Right renal cortex interstitium (tissue), 3 donors: ENCODE measurements around the gene DTNBP1. TPM values are rescaled to one million over a fixed set of nuclear protein-coding genes. Genes with fewer than 3 reads are reported as not detected.
"Not testable (repeated sequence)": the region's sequence is repeated elsewhere in the genome, so short reads cannot be mapped to it uniquely, and the experiment has no call there.

ENCODE experiments used
- DNase-seq, 3 donors: peaks; one replicate each; pipeline ENCODE4 v3.0.0-alpha.2; 2013; ENCODE audit warnings: low read depth in 3 of 3, low spot score in 2 of 3
- polyA plus RNA-seq, 3 donors: library from polyadenylated mRNA; unstranded; fragments of 120-200 nt; gene quantifications; one replicate each; pipeline ENCODE4 v1.2.1, GENCODE V29; 2013; ENCODE audit not compliant: insufficient read length in 3 of 3

The DTNBP1 gene
- polyA plus RNA-seq, 3 donors: 25.9 to 28.5 (median 26.7) TPM

DNA sequence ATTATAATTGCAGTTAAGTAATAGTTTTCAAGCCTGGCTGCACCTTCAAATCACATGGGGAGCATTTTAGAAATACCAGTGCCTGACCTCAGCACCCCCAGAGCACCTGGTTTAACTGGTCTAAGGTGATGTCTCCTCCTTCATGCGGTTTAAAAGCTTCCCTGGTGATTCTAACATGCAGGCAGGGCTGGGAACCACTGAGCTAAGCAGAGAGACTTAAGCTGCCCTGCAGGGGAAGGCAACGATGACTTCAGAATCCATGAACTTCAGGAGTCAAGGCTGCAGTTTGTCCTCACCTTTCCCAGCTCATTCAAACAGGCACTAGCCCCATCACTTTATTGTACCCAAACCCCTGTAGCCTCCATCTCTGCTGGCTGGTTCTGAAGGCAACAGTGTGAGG lies 6.1 kb upstream of the DTNBP1 start:
- no peak for DNase-seq

DNA sequence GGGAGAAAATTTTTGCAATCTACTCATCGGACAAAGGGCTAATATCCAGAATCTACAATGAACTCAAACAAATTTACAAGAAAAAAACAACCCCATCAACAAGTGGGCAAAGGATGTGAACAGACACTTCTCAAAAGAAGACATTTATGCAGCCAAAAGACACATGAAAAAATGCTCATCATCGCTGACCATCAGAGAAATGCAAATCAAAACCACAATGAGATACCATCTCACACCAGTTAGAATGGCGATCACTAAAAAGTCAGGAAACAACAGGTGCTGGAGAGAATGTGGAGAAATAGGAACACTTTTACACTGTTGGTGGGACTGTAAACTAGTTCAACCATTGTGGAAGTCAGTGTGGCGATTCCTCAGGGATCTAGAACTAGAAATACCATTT lies 4.1 kb upstream of the DTNBP1 start:
- not testable (repeated sequence) for DNase-seq

DNA sequence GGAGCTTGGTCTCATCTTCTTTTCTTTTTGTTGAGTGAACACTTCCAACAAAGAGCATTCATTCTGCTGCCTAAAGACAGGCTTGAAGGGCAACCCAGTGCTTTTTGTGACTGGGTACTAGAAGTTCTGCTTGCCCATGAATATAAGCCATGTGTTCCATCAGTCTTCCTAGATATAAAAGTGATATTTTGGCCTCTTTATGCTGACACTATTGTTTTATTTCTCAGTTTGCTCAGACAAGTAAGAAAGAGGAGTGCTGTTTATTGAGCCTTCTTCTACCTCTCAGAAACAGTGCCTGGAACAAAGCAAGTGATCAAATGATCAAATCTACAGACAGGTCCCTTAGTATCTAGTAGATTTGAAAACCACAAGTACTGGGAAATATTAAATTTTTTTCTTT lies 2.4 kb upstream of the DTNBP1 start:
- no peak for DNase-seq

DNA sequence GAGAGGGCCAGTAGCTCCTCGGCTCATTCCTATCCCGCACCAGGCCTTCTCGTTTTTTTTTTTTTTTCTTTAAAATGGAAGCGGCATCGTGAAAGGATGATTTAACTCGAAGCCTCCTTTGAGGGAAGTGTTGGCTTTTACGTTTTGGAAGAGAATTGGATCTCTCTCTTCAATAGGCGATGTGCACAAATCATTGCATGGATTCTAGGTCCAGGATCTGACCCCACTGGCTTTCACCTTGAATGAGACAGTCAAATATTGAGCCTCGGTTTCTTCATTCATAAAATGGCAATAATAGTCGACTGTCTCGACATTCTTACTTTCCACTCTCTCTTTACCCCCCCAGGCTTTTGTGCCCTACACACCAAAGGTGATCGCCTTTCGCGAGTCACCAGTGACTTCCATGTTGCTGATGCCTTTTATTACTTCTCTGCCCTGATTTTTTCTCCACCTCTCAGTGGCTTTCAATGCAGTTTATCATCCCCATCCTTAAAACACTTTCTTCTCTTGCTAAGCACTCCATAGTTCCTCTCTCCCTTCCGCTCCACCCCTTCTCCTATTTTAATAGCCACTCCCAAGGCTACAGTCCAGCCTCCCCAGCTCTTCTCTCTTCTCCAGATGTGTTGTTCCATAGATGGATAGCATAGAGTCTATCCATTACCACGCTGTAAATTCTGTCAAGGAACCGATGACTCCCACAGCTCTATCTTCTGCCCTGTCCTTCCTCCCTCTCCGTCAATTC lies 473 bp upstream of the DTNBP1 start:
- DNase-seq: no peak

DNA sequence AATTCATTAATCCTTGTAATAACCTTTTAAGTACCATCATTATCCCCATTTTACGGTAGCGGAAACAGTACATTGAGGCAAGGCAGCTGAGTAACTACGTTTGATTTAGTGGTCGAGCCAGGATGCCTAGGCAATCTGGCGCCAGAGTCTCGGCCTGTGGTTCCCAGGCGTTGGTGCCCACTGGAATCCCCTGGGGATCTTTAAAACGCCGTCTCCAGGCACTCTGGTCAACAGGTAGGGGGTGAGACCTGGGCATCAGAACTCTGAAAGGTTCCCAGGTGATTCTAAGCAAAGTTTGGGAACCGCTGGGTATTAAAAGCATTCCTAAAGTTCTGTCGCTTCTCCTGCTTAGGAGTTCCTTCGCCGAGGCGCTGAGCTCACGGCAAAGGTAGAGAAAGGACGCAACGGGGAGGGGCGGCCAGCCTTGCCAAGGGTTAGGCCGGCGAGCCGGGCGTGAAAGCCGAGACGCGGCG lies 939 bp downstream of the DTNBP1 start:
- peak in 2 of 3 donors; percentile 9 to 18 for DNase-seq

DNA sequence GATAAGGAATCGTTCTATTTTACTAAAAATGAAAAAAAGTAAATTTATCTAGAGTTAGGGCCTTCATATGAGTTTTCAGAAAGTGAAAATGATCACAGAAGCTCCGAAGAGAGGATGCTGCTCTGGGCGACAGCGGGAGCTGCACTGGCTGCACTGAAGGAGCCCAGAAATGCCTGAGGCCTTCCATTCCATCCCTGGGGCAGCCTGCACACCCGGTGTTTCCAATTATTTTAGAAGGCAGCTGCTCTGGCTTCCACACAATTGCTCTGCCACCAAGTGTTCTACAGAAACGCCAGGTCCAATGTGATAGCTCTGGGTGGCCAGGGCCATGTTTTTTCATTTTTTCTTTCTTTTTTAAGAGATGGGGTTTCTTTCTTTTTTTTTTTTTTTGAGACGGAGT lies 3.6 kb downstream of the DTNBP1 start:
- no peak for DNase-seq

DNA sequence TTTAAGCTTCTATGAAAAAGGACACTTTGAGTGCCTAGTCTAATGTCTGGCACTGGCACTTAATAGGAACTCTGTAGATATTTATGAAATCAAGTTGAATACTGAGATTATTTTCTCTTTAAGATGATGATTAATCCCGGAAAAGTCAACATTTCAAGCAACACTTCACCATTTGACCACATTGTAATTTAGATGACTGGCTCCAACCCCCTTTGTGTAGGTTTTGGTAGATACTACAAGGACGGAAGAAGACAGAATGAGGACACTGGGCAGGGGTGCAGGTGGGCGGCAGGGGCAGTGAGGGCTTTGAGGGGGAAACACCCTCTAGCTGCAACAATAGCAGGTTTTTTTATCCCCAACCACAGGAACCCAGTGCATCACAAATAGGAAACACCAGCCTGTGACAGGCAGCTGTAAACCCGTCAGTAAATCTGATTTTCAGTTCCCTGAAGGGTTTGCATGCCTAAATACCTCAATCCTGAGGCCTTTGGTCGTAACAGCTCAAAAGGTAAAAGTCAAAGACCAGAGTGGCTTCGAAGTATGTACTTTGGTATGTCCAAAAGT lies 4.6 kb downstream of the DTNBP1 start:
- no peak for DNase-seq

DNA sequence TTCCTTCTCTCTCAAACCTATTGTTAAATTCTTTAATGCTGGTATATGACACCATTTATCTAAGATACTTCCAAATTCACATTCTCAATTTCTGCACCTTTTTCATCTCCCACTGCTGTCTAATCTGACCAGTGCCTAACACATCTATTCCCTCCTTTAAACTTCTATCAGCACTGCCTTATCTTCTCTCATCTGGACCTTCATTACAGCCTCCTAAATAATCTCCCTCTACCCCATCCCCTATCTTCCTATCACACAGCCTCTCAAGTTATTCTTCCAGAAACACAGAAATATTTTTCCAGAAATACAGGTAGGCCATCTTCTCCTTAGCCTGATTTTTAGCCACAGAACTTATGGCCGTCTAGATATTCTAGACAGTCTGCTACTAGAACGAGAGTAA lies 5.5 kb downstream of the DTNBP1 start:
- DNase-seq: no peak

DNA sequence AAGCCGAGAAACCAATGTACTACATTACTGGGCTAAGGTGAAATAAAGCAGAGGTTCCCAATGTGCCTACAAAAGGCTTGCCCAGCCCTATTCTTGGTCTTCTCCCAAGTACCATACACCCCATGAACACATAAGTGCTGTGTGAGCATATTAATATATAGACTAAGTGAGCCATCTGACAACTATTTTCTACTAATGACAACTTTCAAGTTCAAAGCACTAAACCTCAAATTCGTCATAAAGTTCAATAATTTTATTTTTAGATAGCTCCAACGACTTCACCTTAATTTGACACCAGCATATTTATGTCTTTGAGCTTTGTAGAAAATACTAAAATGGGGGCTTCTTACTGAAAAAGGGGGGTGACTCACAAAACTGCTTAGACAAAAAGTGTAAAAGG lies 6.7 kb downstream of the DTNBP1 start:
- no peak for DNase-seq

DNA sequence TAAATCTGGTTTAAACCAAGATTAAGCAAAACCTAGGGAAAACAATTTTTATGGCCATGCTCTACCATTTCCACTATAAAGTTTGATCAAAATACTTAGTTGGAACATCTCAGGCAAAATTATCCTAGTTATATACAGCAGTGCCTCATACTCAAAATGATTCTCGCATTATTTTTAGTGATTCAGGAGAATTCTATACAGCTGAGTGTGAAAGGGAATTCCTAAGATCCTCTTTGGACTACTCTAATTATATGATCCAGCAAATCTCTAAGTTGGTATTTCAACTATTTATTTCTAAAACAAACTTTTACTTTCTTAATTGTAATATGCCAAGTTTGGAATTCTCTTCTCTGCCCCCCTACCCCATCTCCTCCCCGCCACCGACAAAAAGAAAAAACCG lies 8.6 kb downstream of the DTNBP1 start:
- DNase-seq: no peak

DNA sequence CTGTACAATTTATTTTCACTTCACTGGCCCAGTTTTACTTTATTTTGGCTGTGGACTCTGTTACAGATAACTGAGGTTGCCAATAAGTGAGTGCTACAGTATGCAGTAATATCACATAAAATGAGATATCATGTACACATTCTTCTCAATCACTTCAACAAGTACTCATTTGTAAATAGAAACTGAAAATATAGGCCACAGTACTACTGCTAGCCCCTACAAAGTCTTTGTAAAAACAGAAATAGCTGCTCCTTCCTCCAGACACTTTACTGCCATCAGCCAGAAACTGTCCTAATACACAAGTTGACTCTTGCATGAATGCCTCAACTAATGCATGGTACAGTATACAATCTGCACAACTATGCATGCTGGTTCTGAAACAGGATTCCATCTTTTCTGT lies 9.2 kb downstream of the DTNBP1 start:
- no peak for DNase-seq

DNA sequence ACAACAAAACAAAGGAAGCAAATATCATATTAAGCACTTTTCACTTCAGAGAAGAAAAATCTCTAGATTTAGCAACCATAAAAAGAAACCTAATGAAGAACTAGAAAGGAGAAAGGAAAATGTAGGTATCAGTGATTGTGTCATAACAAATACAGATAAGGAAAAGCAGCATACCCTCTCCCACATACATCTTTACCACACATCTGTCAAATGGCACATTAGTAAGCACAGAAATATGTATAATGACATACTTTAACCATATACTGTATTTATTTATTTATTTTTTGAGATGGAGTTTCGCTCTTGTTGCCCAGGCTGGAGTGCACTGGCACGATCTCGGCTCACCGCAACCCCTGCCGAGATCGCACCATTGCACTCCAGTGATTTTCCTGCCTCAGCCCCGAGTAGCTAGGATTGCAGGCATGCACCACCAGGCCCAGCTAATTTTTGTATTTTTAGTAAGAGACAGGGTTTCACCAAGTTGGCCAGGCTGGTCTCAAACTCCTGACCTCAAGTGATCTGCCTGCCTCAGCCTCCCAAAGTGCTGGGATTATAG lies 12.7 kb downstream of the DTNBP1 start:
- DNase-seq: not testable (repeated sequence)

DNA sequence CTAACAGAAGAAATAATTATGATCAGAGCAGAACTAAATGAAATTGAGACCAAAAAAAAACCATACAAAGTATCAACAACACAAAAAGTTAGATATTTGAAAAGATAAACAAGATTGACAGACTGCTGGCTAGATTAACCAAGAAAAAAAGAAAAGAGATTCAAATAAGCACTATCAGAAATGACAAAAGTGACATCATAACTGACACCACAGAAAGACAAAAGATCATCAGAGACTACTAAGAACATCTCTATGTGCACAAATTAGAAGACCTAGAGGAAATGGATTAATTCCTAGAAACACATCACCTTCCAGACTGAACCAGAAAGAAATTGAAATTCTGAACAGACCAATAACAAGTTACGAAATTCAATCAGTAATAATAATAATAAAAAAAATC lies 17.9 kb downstream of the DTNBP1 start:
- no peak for DNase-seq

DNA sequence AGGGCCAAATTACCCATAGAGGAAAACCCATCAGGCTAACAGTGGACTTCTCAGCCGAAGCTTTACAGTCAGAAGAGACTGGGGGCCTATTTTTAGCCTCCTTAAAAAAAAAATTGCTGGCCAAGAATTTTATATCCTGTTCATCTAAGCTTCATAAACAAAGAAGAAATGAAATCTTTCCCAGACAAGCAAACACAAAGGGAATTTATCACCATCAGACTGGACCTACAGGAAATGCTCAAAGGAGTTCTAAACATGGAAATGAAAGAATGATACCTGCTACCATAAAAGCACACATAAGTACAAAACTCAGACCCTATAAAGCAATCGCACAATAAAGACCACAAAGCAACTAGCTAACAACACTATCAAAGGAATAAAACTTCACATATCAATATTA lies 19.3 kb downstream of the DTNBP1 start:
- no peak for DNase-seq

DNA sequence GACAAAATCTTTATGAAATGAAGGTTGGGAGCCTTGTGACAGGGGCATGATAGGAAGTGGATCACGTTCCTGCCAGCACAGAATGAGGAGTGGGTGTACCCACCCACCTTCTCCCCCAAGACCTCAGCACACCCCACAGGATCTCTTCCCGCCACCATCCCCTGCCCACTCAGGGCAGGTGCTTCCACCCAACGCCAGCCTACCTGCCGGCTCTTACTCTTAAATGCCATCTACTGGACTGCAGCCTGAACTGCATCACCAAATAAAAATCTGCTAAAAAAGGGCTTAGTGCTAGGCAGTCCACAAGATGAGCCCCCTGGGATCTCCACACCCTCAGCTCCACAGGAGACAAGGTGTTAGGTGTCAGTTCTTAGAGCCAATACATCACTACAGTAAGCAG lies 20.6 kb downstream of the DTNBP1 start:
- DNase-seq: no peak

DNA sequence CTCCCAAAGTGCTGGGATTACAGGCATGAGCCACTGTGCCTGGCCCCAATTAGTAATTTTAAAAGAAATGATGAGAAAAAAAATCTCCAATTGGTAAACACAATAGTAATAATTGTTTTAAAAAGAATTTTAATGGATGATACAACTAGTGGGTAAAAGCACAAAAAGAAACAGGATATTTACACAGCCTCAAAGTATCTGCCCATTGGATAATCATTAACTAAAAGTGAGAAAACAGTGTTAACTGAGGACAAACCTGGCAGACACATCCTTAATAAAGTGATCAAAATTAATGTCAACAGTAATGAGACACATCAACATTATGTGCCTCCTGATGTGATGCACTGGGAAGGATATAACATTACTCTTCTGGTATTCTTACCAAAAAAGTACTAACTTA lies 24.5 kb downstream of the DTNBP1 start:
- no peak for DNase-seq

DNA sequence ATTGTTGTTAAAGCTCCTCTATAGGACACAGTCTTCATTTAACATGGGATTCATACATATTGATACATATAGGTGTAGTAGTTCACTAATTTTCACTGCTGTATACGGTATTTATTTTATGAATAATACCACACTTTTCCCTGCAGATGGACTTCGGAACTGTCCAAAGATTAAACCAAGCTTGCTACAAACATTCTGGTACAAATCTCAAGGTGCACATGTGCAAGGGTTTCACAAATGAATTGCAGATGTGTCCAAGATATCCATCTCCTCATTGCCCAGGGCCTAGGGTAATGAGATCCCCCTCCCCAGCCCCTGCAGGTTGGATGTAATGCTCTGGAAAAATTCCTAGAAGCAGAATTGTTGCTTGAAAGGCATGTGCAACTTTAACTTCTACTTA lies 31.4 kb downstream of the DTNBP1 start:
- DNase-seq: no peak

DNA sequence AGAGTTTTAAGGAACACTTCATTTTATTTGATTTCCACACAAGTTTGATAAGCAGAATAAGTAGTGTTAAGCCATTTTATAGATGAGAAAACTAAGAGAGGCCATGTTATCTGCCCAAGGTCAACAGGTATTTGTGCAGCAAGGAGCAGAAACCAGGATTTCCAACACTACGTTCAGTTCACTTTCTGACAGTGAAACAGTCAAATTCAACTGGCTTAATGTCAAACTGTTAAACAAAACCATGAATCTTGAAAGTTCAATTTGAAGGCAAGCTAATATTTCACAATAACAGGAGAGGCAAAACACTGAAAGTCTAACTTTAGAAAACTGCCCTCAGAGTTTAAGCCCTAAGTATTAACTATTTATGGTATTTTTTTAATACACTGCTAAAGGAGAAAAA lies 32.6 kb downstream of the DTNBP1 start:
- DNase-seq: no peak

DNA sequence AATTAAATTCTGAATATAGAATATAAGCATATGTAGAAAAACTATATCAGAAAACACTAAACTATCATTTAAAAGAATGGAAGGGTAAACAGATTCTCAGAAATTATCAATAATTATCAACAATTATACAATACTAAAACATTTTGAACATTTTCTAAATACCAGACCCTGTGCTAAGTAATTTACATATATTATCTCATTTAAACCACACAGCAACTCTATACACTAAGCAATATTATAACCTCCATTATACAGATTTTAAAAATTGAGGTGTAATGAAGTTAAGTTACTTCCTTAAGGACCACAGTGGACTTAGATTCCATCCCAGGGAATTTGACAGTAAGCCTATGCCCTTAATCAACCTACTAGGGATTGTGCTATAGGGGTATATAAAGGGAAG lies 33.3 kb downstream of the DTNBP1 start:
- no peak for DNase-seq

DNA sequence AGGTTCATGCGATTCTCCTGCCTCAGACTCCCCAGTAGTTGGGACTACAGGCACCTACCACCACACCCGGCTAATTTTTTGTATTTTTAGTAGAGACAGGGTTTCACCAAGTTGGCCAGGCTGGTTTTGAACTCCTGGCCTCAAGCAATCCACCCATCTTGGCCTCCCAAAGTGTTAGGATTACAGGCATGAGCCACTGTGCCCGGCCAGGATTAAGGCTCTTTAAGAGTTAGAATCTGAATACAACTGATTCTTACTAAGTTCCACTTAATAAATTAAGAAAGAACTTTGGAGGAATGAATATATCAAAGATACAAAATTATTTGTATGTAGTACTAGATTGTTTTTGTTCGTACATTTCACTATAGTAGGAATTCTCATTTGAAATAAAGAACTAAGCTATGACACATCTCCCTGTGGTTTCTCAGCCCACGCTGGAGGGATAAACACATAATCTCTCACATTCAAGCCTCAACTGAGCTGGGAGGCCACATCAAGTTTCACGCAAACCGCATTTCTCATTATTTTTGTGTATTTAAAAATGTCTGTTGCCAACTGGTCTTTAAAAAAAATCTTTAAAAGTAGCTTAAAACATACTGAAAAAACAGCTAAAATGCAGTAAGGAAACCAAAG lies 34.2 kb downstream of the DTNBP1 start:
- no peak for DNase-seq

DNA sequence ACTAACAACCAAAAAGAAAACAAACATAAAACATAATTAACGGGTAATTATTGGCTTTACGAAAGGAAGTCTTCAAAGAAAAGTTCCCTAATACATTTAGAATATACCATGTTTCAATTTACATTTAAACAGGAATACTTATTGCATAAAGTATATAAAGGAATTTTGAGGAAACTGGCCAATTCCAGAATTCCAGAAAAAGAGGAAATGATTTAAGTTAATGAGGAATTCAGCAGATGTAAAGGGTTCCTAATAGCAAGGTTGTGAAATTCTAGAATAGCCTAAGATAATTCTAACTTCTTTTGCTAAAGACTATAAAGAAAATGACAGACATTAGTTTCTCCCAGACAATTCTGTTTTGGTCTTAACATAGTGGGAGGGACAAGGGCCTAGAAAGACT lies 35.0 kb downstream of the DTNBP1 start:
- no peak for DNase-seq
